Measurements from ENCODE around the gene CDH4.
"Not testable (repeated sequence)": the region's sequence is repeated elsewhere in the genome, so short reads cannot be mapped to it uniquely, and the experiment has no call there.

GRCh38 chr20:61971595-61971994, 719.5 kb downstream of the CDH4 start:
- TF ChIP-seq EZH2phosphoT487 (conservative IDR thresholded peaks at IDR 0.05; ENCODE audit: low read length); CTCF (IDR thresholded peaks at IDR 0.05; ENCODE audit: insufficient read depth, low read length, poor library complexity, severe bottlenecking): not testable (repeated sequence)
